Thymus (tissue), 11 donors: ENCODE data around the gene TANGO6. TPM values are rescaled to one million over a fixed set of nuclear protein-coding genes. Genes with fewer than 3 reads are reported as not detected.
A peak's percentile ranks its signal among the peaks of the same experiment; 100 is the strongest.

ENCODE experiments used
- DNase-seq, 9 donors: peaks; one replicate each; pipeline ENCODE4 v3.0.0-alpha.2; 2013; ENCODE audit warnings: low spot score in 9 of 9, low read depth in 6 of 9, missing footprints in 1 of 9
- H3K27ac ChIP-seq, 2 donors: one replicate each; pipeline ENCODE4 v1.5.1; 2013; ENCODE audit warnings: control low read depth in 1 of 2, low read depth in 1 of 2, low read length in 1 of 2, mild to moderate bottlenecking in 1 of 2, moderate library complexity in 1 of 2
- H3K27me3 ChIP-seq, 2 donors: one replicate each; pipeline ENCODE4 v1.5.1; 2013; ENCODE audit warnings: low read length in 1 of 2; ENCODE audit not compliant: control insufficient read depth in 2 of 2, insufficient read depth in 1 of 2
- H3K36me3 ChIP-seq, 2 donors: one replicate each; pipeline ENCODE4 v1.5.1; 2013; ENCODE audit warnings: low read length in 1 of 2, mild to moderate bottlenecking in 1 of 2, moderate library complexity in 1 of 2; ENCODE audit not compliant: control insufficient read depth in 2 of 2, insufficient read depth in 2 of 2
- H3K4me1 ChIP-seq, 2 donors: one replicate each; pipeline ENCODE4 v1.5.1; 2013; ENCODE audit warnings: low read length in 2 of 2; ENCODE audit not compliant: control insufficient read depth in 2 of 2, insufficient read depth in 2 of 2
- H3K4me3 ChIP-seq, 2 donors: one replicate each; pipeline ENCODE4 v1.5.1; 2013; ENCODE audit warnings: low read length in 2 of 2, control low read depth in 1 of 2, mild to moderate bottlenecking in 1 of 2
- H3K9me3 ChIP-seq, 2 donors: one replicate each; pipeline ENCODE4 v1.5.1; 2013; ENCODE audit warnings: low read length in 1 of 2, mild to moderate bottlenecking in 1 of 2; ENCODE audit not compliant: control insufficient read depth in 2 of 2, insufficient read depth in 1 of 2
- WGBS: extraction: QIAGEN DNeasy Blood & Tissue Kit; methylation state at CpG from one replicate; pipeline ENCODE4 v1.1.7; 2013; 5-methylcytosine and 5-hydroxymethylcytosine counted together
- polyA plus RNA-seq: library from polyadenylated mRNA; stranded (reverse); fragments of 200-250 nt; gene quantifications from one replicate; pipeline ENCODE4 v1.2.3, GENCODE V29; 2013
- total RNA-seq: library from RNA; stranded (reverse); fragments of 120-200 nt; gene quantifications from one replicate; pipeline ENCODE4 v1.2.4, GENCODE V29; 2013
- donor health status: healthy.

The TANGO6 gene
- total and polyA plus RNA-seq, 2 donors: 3.2 to 9.1 TPM

- Histone ChIP-seq H3K27ac (peak overlapping the region; percentile 3 to 25), H3K4me1 (no peaks in the 10 kb centered on the region), H3K27me3 (no peaks in the 10 kb centered on the region), H3K4me3 (no peak overlapping the region), H3K36me3 (no peaks in the 10 kb centered on the region), H3K9me3 (no peaks in the 10 kb centered on the region)
- peak in 2 of 9 donors; percentile 8 to 32 for DNase-seq
- 96% methylated on average over 2 of the region's 2 CpGs for WGBS
Observed at GRCh38 chr16:68936736-68937631, 93.7 kb downstream of the TANGO6 start.

- no peak for DNase-seq
- 98% methylated on average over 3 of the region's 3 CpGs for WGBS
- H3K27ac ChIP-seq: no peak overlapping the region
- H3K36me3 ChIP-seq: peaks cover 3 to 5% of the 10 kb centered on the region in 2 donors
- no peak overlapping the region for H3K4me3 ChIP-seq
- H3K9me3 ChIP-seq: peaks cover 2 to 7% of the 10 kb centered on the region in 2 donors
- no peaks in the 10 kb centered on the region for H3K4me1 ChIP-seq
- no peaks in the 10 kb centered on the region for H3K27me3 ChIP-seq
Observed at GRCh38 chr16:68939692-68940320, 96.5 kb downstream of the TANGO6 start.

- no peak for DNase-seq
- peaks cover 2 to 11% of the 10 kb centered on the region in 2 donors for H3K9me3 ChIP-seq
- H3K27me3 ChIP-seq: no peaks in the 10 kb centered on the region
- H3K4me1 ChIP-seq: no peaks in the 10 kb centered on the region
- peaks cover 3 to 7% of the 10 kb centered on the region in 2 donors for H3K36me3 ChIP-seq
- no peak overlapping the region for H3K4me3 ChIP-seq
- 97% methylated on average over 2 of the region's 2 CpGs for WGBS
- no peak overlapping the region for H3K27ac ChIP-seq
Observed at GRCh38 chr16:68940816-68941215, 97.5 kb downstream of the TANGO6 start.

GRCh38 chr16:68943961-68944360 is 100.6 kb downstream of the TANGO6 start:
- no peak for DNase-seq
- Histone ChIP-seq H3K4me3 (no peak overlapping the region), H3K4me1 (no peaks in the 10 kb centered on the region), H3K27ac (no peak overlapping the region), H3K27me3 (no peaks in the 10 kb centered on the region), H3K9me3 (peaks cover 2 to 16% of the 10 kb centered on the region in 2 donors), H3K36me3 (peaks cover 3 to 7% of the 10 kb centered on the region in 2 donors)
- WGBS: 96% methylated on average over 1 of the region's 1 CpG

- Histone ChIP-seq H3K9me3 (peaks cover 2 to 16% of the 10 kb centered on the region in 2 donors), H3K4me1 (no peaks in the 10 kb centered on the region), H3K36me3 (peaks cover 3 to 7% of the 10 kb centered on the region in 2 donors), H3K27me3 (no peaks in the 10 kb centered on the region), H3K27ac (no peak overlapping the region), H3K4me3 (no peak overlapping the region)
- DNase-seq: no peak
- 97% methylated on average over 1 of the region's 1 CpG for WGBS
Observed at GRCh38 chr16:68948230-68948910, 105.0 kb downstream of the TANGO6 start.

GRCh38 chr16:68951991-68952877 is 108.9 kb downstream of the TANGO6 start:
- H3K27me3 ChIP-seq: no peaks in the 10 kb centered on the region
- 94% methylated on average over 2 of the region's 2 CpGs for WGBS
- H3K9me3 ChIP-seq: no peaks in the 10 kb centered on the region
- DNase-seq: no peak
- no peaks in the 10 kb centered on the region for H3K4me1 ChIP-seq
- no peaks in the 10 kb centered on the region for H3K36me3 ChIP-seq
- H3K4me3 ChIP-seq: no peak overlapping the region
- no peak overlapping the region for H3K27ac ChIP-seq

GRCh38 chr16:68954911-68955635 is 111.7 kb downstream of the TANGO6 start:
- no peaks in the 10 kb centered on the region for H3K4me1 ChIP-seq
- H3K27ac ChIP-seq: no peak overlapping the region
- H3K27me3 ChIP-seq: no peaks in the 10 kb centered on the region
- H3K4me3 ChIP-seq: no peak overlapping the region
- H3K36me3 ChIP-seq: no peaks in the 10 kb centered on the region
- DNase-seq: no peak
- no peaks in the 10 kb centered on the region for H3K9me3 ChIP-seq
- WGBS: 96% methylated on average over 8 of the region's 8 CpGs

- H3K36me3 ChIP-seq: no peaks in the 10 kb centered on the region
- H3K4me3 ChIP-seq: no peak overlapping the region
- H3K27me3 ChIP-seq: no peaks in the 10 kb centered on the region
- 99% methylated on average over 5 of the region's 5 CpGs for WGBS
- no peaks in the 10 kb centered on the region for H3K9me3 ChIP-seq
- H3K4me1 ChIP-seq: no peaks in the 10 kb centered on the region
- no peak overlapping the region for H3K27ac ChIP-seq
- DNase-seq: no peak
Observed at GRCh38 chr16:68960910-68961309, 117.6 kb downstream of the TANGO6 start.
